ENCODE measurements around the gene SLC25A25.

SLC25A25 gene

DNA sequence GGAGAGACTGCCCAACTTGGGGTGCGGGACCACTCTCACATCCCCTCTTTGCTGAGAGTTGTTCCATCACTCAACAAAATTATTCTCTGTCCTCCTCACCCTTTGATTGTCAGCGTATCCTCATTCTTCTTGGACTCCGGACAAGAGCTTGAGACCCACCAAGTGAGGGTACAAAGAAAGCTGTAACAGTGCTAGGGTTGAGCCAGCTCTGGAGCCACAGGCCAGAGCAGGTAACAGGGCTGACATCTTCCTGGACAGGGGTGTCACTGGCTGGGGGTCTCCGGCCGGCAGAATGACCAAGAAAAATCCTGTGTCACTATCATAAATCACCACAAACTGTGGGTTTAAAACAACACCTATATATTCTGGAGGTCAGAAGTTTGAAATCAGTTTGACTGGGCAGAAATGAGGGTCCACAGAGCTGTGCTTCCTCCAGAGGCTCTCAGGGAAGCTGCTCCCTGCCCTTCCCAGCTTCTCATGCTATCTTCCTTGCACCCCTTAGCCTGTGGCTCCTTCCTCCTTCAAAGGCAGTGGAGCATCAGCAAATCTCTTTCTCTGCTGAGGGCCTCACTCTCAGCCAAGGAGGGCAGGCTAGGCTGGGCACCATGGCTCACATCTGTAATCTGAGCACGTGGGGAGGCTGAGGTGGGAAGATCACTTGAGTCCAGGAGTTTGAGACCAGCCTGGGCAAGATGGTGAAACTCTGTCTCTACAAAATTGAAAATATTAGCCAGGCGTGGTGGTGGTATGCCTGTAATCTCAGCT lies 87.9 kb downstream of the SLC25A25 start:
- no peak overlapping the region for H3K27ac Mint-ChIP-seq
- H3K9me3 Mint-ChIP-seq = no peaks in the 10 kb centered on the region
- H3K27me3 Mint-ChIP-seq = no peaks in the 10 kb centered on the region
- no peaks in the 10 kb centered on the region for H3K36me3 Mint-ChIP-seq
- no peak overlapping the region for H3K4me3 Mint-ChIP-seq
- peaks cover 6% of the 10 kb centered on the region for H3K4me1 Mint-ChIP-seq
